KOPT-K1 (cell line): Measurements from ENCODE around the gene MYL2.

Source experiments
- H3K27ac ChIP-seq: fragments of 200-600 bp; sonication (generic); 2 replicates; pipeline ENCODE4 v1.5.1; 2016; ENCODE audit warnings: antibody characterized with exemption, mild to moderate bottlenecking, low read depth, low read length; ENCODE audit not compliant: poor library complexity, severe bottlenecking
- H3K36me3 ChIP-seq: fragments of 200-600 bp; sonication (generic); 2 replicates; pipeline ENCODE4 v1.5.1; 2017; ENCODE audit warnings: antibody characterized with exemption, mild to moderate bottlenecking, low read length, moderate library complexity; ENCODE audit not compliant: insufficient read depth
- H3K9me3 ChIP-seq: fragments of 200-600 bp; sonication (generic); 2 replicates; pipeline ENCODE4 v1.5.1; 2017; ENCODE audit warnings: antibody characterized with exemption, low read length, mild to moderate bottlenecking; ENCODE audit not compliant: insufficient read depth, poor library complexity, severe bottlenecking

MYL2 gene

DNA sequence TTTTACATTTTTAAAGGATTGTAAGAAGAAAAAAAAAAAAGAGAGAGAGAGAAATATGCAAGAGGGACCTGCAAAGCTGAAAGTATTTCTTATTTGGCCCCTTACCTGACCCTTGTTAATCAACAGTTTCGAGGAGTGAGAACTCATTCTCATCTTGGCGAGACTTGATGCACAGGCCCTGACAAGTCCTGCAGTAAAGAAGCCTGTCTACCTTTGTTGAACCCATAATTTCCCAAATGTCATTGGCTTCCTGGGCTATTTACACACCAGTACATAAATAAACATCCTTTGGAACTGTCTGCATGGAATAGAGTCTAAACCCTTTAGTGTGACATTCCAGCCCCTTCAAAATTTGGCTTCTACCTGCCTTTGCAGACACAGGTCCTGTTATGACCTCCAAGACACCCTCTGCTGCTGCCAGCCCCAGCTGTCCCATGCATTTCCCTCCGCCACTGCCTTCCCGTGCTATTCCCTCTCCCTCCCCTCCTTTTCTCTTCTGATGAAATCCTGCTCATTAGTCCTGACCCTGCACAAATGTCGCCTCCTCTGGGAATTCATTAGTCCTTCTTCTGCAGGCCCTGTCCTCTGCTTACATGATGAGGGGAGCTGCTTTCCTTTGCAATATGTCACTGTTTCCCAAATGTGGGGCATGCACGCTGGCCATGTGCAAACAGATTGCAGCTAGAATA is 35.1 kb downstream of the MYL2 start:
- no peaks in the 10 kb centered on the region for H3K9me3 ChIP-seq
- no peak overlapping the region for H3K27ac ChIP-seq
- H3K36me3 ChIP-seq: no peaks in the 10 kb centered on the region

GRCh38 chr12:110883251-110883650 is 37.1 kb downstream of the MYL2 start:
- Histone ChIP-seq H3K9me3 (no peaks in the 10 kb centered on the region), H3K27ac (no peak overlapping the region), H3K36me3 (no peaks in the 10 kb centered on the region)

DNA sequence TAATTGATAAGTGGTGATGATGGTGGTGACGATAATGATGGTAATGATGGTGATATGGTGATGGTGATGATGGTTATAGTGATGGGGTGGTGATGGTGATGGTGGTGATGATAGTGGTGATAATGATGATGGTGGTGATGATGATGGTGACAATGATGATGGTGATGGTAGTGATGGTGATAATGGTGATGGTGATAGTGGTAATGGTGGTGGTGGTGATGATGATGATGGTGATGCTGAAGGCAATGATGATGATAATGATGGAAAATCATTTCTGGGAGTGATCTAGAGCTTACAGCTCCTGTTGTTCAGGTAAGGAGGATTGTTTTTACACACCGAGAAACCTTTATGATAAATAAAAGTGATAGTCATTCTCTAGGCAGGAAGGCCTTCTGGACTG is 39.7 kb downstream of the MYL2 start:
- H3K27ac ChIP-seq: no peak overlapping the region
- no peaks in the 10 kb centered on the region for H3K36me3 ChIP-seq
- H3K9me3 ChIP-seq: peaks cover 5% of the 10 kb centered on the region

DNA sequence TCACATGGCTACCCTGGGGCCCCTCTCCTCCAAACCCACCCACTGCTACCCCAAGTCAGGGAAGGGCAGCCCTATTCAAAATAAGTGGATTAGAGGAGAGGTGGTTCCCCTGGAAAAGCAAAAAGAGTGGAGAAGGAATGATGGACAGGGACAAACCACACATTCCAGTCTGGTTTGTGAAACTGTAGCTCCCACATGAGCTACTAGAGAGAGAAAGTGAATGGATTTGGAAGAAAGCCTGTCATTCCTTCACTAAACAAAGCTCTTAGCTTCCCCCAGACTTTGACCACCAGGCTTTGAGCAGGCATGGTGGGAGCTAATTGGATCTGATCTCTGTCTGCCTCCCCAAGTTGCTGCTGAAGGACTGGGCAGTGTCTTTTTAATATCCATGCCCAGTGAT is 45.6 kb downstream of the MYL2 start:
- Histone ChIP-seq H3K27ac (no peak overlapping the region), H3K9me3 (peaks cover 11% of the 10 kb centered on the region), H3K36me3 (no peaks in the 10 kb centered on the region)

- Histone ChIP-seq H3K9me3 (peaks cover 11% of the 10 kb centered on the region), H3K36me3 (no peaks in the 10 kb centered on the region), H3K27ac (no peak overlapping the region)
These were observed 46.0 kb downstream of the MYL2 start for GRCh38 chr12:110874351-110874750.

GRCh38 chr12:110872100-110872499 is 48.3 kb downstream of the MYL2 start:
- Histone ChIP-seq H3K9me3 (peaks cover 17% of the 10 kb centered on the region), H3K36me3 (no peaks in the 10 kb centered on the region), H3K27ac (no peak overlapping the region)

- H3K27ac ChIP-seq: no peak overlapping the region
- no peaks in the 10 kb centered on the region for H3K36me3 ChIP-seq
These were observed 50.6 kb downstream of the MYL2 start for GRCh38 chr12:110869803-110870202.

GRCh38 chr12:110869026-110869425 is 51.4 kb downstream of the MYL2 start:
- Histone ChIP-seq H3K36me3 (no peaks in the 10 kb centered on the region), H3K27ac (no peak overlapping the region)

More at GRCh38 chr12:110869803-110870202, 50.6 kb downstream of the MYL2 start:
- peaks cover 10% of the 10 kb centered on the region for H3K9me3 ChIP-seq

DNA sequence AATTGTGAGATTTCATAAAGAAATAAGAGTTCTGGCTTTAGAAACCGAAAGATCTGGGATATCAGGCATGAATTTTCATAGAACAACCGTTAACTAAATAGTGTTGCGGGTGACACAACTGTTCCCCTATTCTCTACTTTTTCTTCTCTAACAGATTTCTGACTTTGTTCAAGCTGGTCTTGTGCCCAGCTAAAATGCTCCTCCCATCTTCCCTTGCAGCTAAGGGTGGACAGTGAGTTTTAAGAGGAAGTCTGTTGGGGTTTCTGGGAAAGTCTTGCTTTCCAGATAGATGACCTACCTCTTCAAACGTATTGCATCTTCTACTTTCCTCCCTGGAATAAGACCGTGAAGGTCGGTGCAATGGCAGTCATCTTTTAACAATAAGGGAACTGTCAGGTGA is 54.9 kb downstream of the MYL2 start:
- Histone ChIP-seq H3K9me3 (peaks cover 6% of the 10 kb centered on the region), H3K36me3 (no peaks in the 10 kb centered on the region), H3K27ac (no peak overlapping the region)

More at GRCh38 chr12:110869026-110869425, 51.4 kb downstream of the MYL2 start:
- peaks cover 6% of the 10 kb centered on the region for H3K9me3 ChIP-seq

DNA sequence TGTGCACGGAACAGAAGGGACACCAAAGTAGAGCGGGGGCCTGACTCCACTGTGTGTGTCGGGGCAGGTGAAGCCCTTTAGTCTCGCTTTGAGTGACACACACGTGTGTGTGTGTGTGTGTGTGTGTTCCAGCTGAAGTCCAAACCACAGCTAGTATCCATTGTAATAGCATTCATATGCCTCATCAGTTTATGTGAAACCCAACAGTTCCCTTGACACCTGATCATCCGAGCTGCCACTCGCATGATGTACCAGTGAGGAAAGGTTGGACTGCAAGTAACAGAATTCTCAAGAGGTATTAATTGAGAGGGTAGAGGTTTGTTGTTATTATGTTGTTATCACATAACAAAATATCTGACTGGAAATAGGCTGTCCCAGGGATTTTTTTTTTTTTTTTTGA is 57.2 kb downstream of the MYL2 start:
- Histone ChIP-seq H3K27ac (no peak overlapping the region), H3K9me3 (no peaks in the 10 kb centered on the region), H3K36me3 (no peaks in the 10 kb centered on the region)

- Histone ChIP-seq H3K9me3 (no peaks in the 10 kb centered on the region), H3K27ac (no peak overlapping the region), H3K36me3 (no peaks in the 10 kb centered on the region)
These were observed 58.0 kb downstream of the MYL2 start for GRCh38 chr12:110862329-110862728.

DNA sequence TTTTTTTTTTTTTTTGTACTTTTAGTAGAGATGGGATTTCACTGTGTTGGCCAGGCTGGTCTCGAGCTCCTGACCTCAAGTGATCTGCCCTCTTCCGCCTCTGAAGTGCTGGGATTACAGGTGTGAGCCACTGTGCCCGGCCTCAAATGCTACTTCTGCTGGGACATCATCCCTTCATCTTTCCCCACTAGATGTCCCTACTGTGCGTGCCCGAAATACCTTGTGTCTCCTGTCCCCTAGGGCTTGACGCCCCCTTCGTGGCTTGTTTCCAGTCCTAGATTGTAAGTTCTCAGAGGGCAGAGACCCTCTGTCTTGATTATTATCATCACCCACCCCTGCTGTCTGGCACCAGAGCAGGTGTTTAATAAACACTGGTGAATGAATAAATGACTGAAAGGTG is 58.6 kb downstream of the MYL2 start:
- Histone ChIP-seq H3K9me3 (no peaks in the 10 kb centered on the region), H3K27ac (no peak overlapping the region), H3K36me3 (no peaks in the 10 kb centered on the region)
